Suppressor macrophage treated with lipopolysaccharide for 1 hour (primary cell): ENCODE results near the gene MAN2A2.

ENCODE experiments used
- DNase-seq, 3 donors: peaks; one replicate each; pipeline ENCODE4 v3.0.0-alpha.2; 2020 to 2022

The MAN2A2 gene

DNA sequence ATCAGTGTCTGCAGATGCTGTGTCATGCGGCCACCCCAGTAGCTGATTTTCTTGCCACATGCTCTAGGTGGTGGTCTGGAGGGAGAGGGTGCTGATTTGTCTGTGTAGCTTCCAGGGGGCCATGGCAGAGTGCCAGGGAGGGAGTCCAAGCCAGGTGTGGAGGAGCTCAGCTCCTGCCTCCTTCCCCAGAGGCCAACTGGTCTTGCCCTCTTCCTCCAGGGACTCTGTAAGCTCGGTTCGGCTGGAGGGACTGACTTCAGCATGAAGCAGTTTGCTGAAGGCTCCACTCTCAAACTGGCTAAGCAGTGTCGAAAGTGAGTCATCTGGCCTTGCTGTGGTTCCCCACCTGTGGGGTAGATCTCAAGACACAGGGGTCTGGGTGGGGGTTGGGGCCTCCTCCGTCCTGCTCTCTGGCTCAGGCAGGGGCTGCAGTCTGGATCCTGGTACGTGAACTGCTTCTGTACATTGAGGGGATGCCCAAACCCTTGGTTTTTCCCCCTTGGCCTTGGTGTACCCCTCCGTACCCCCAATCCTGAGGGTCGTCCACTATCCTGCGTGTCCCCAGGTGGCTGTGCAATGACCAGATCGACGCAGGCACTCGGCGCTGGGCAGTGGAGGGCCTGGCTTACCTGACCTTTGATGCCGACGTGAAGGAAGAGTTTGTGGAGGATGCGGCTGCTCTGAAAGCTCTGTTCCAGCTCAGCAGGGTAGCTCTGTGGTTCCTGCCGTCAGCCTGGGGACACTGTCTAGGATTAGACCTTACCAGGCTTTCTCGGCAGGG is 44.7 kb downstream of the MAN2A2 start:
- no peak for DNase-seq

DNA sequence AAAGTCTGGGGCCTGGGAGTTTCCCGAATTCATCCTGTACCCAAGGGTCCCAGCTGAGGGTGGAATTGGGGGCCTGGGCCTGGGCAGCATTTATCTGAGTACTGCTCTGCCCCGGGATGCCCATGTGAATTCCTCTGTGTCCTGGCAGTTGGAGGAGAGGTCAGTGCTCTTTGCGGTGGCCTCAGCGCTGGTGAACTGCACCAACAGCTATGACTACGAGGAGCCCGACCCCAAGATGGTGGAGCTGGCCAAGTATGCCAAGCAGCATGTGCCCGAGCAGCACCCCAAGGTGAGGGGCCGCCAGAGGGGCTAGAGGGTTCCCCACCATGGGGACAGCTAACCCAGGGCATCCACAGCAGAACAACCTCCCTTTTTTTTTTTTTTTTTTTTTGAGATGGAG is 45.4 kb downstream of the MAN2A2 start:
- no peak for DNase-seq

DNA sequence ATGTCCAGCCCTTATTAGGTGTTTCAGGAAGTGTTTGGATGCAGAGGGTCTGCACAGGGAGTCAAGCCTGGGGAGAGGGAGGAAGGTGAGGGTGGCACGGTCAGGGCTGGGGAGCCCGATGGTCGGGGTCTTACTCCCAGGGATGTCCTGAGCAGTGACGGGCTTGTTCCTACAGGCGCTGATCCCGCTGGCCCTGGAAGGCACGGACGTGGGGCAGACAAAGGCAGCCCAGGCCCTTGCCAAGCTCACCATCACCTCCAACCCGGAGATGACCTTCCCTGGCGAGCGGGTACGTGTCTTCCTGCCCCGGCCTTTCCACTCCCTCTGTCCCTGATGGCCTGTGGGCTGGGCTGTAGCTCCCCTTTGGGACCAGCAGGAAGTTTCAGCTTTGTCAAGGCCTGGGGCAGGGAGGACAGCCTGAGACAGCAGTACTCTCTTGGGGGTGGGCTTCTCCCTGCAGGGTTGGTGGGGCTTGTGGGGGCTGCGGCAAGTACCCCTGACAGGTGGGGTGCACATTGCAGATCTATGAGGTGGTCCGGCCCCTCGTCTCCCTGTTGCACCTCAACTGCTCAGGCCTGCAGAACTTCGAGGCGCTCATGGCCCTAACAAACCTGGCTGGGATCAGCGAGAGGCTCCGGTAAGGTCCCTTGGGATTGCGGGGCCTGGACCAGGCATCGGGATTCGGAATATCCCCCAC is 47.0 kb downstream of the MAN2A2 start:
- no peak for DNase-seq

GRCh38 chr15:90950676-90951075 is 47.6 kb downstream of the MAN2A2 start:
- DNase-seq: no peak

DNA sequence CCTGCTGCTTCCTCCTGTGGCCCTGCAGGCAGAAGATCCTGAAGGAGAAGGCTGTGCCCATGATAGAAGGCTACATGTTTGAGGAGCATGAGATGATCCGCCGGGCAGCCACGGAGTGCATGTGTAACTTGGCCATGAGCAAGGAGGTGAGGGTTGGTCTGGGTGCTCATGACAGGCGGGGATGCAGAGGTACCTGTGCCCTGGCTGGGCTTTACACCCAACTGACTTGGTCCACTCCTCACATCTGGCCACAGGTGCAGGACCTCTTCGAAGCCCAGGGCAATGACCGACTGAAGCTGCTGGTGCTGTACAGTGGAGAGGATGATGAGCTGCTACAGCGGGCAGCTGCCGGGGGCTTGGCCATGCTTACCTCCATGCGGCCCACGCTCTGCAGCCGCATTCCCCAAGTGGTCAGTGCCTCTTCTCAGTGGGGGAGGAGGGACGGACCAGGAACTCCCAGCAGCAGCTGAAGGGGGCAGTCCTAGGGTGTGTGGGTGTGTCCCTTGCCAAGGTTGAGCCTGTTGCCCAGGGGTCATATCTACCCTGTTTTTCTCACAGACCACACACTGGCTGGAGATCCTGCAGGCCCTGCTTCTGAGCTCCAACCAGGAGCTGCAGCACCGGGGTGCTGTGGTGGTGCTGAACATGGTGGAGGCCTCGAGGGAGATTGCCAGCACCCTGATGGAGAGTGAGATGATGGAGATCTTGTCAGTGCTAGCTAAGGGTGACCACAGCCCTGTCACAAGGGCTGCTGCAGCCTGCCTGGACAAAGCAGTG is 50.0 kb downstream of the MAN2A2 start:
- no peak for DNase-seq

DNA sequence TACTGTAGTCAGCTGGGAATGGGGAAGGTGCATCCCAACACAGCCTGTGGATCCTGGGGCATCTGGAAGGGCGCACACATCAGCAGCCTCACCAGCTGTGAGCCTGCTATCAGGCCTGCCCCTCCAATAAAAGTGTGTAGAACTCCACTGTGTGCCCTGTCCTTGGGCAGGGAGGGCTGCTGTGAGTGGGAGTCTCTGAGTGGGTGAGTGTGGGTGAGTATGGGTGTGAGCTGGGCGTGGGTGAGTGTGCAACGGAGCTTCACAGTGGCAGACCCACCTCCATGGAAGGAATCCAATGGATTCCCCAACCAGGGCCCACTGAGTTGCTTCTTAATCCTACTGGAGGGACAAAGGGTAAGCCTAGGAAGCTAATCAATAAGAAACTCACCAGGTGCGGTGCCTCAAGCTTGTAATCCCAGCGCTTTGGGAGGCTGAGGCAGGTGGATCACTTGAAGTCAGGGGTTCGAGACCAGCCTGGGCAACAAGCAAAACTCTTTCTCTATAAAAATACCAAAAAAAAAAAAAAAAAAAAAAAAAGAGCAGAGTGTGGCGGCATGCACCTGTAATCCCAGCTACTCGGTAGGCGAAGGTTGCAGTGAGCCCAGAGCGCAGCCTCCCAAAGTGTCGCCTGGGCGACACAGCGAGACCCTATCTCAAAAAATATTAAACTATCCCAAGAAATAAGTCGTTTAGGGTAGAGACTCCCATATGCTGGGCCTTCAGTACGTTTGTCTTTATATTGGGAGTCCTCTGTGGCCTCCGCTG is 51.0 kb downstream of the MAN2A2 start:
- no peak for DNase-seq

DNA sequence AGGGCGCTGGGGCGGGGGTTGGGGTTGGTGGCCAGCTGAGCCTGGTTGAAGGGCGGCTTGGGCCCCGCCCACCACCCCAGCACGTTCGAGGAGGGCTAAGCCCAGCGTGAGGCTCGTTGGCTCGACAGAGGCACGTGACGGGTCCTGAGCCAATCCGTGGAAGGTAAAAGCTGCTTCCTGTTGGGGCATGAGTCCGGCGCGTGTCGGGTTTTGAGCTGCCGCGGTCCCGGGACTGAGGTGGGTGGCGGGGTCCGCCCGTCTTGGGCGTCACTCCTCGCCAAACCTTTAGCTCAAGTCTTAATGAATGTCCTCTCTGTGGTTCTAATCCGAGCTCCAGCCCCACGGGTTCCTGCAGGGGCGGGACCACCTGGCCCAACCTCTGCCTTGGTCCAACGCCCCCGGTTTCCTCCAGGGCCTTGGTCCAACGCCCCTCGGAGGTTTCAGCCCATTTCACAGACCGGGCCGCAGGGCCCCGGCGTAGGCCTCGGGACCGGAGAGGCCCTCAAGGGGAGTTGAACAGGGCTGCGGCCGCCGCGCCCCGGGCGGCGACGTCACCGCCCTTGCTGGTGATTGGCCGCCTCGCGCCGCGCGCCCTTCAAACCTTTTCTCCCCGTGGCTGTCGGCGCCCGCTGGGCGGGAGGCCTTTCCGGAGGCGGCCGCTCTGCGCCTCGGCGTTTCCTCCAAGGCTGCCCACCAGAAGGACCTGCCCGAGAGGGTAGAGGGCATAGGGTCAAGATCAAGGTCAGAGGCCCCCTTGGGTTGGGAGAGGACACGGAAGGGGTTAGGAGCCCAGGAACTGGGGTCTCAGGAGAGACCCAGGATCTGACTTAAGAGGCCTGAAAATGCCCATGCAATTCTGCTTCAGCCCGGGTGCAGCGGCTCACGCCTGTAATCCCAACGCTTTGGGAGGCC is 51.9 kb downstream of the MAN2A2 start, which contains the start of gene RCCD1:
Gene RCCD1 (plus strand): TSS at position 173 of the 912 bp plus-strand sequence. CDS start 1,851 bp downstream, outside the sequence.
- peak; percentile 96 to 97 (median 97) for DNase-seq

DNA sequence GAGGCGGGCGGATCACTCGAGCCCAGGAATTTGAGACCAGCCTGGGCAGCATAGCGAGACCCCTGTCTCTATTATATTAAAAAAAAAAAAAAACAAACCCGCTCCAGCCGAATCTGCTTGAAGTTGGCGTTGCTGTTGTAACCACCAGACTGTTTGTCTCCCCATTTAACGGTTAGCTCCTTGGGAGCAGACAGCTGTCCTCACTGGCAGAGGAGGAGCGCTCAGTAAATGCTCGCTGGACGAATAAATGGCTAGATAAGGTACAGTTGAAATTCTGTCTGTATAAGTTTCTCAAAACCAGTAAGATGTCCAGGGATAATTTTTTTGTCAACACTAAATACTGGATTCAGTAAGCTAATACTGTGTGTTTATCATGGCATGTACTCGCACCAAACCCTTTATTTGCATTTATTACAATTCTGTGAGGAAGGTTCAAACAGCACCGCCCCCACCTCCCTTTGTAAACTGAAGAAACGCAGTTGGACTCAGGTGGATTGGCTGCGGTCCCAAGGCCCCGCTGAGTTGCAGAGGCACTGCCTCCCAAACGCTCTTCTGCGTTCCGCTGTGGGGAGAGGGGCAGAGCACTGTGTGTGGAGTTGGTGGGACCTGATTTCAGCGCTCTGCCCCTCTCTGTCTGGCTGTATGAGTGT is 52.6 kb downstream of the MAN2A2 start:
- no peak for DNase-seq

DNA sequence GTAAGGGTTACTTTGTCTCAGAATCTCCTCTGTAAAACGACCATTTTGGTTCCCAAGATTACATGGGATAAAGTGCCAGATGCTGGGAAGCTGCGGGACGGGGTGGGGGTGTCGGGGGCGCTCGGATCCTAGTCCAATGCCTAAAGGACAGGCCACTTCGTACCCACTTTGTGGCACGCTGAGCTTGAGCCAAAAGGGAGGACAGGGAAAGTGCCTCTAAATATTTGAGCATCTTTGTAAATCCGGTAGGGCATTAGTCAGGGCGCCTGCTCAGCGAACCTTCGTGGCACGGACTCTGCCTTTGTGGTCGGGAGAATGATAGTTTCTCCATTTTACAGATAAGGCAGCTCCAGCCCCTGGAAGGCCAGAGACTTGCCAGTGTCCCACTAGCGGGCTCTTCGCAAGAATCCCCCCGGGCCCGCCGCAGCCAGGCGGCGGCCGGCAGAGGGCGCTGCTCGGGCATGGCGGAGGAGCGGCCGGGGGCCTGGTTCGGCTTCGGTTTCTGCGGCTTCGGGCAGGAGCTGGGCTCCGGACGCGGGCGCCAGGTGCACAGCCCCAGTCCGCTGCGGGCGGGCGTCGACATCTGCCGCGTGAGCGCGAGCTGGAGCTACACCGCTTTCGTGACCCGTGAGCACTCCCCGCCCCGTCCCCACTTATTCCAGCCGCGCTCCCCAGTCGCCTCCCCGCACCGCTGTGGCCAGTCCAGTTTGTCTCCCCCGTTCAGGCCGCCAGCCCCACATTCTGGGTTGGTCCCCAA is 53.4 kb downstream of the MAN2A2 start:
- DNase-seq: peak; percentile 73 to 91 (median 73)

GRCh38 chr15:90957031-90957790 is 54.1 kb downstream of the MAN2A2 start:
- DNase-seq: peak in 1 of 3 donors; percentile 25

DNA sequence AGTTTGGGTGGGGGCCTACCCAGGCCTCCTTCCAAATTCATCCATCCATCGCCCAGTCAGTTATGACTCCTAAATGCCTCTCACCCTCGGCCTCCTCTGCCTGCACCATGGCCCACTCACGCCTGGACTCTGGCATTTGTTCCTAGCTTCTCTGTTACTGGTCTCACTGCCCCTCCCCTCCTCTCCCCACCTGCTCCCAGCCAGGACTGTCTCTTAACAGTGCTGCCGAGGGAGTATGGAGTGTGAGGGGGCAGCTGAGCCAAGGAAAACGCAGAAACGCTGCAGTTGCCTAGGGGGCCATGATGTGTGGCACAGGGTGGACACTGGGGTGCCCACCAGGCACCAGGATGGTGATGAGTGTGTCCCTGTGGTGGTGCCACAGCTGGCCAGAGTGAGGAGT is 54.7 kb downstream of the MAN2A2 start:
- DNase-seq: no peak

DNA sequence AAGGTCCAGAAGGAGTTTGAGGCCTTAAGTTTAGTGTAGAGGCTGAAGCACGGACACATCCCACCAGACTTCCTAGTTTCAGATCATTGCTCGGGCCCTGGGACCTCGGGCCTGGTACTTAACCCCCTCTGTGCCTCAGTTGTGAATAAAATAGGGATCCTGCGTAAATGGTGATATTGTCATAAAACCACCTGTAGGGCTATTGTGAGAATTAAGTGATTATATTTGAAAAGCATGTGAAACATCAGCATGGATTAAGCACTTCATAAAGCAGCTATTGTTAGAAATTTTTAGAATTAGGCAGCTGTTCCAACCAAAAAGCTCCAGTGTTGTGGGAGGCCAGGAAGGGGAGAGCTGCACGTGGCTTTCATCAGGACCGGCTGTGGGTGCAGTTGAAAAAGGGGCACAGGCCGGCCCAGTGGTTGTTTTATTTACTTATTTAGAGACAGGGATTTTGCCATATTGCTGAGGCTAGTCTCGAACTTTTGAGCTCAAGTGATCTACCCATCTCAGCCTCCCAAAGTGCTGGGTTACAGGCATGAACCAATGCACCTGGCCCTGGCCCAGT is 56.0 kb downstream of the MAN2A2 start:
- DNase-seq: no peak

GRCh38 chr15:90959894-90960293 is 56.8 kb downstream of the MAN2A2 start:
- DNase-seq: no peak

DNA sequence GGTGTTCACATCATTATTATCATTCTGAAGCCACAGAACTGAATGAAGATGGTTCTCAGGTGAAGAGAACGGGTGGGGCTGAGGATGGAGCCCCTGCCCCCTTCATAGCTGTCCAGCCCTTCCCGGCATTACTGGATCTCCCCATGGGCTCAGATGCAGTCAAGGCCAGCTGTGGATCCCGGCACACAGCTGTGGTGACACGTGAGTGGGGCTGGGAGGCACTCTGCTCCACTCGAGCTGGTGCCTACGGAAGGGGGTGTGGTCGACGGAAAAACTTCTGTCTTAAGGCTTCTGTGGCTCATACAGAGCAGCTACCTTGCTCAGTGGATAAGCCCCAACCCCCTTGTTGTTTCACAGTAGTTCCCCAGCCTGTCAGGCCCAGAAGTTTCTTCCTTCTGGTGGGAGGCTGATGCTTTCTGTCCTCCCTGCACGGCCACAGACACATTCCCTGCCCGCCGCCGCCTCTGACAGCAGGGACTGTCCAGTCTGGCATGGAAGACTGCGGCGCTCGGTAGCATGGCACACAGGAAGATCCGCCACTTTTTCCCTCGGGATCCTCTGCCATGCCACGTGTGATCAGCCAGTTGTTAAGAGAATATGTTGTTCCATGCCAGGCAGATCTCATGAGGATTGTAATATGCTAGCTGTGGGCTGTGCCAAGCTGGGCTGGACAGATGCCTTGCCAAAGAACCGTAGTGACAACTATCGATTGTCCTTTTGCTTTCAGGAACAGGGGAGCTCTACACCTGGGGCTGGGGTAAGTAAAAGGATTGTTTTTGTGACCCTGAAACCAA is 57.4 kb downstream of the MAN2A2 start:
- no peak for DNase-seq

DNA sequence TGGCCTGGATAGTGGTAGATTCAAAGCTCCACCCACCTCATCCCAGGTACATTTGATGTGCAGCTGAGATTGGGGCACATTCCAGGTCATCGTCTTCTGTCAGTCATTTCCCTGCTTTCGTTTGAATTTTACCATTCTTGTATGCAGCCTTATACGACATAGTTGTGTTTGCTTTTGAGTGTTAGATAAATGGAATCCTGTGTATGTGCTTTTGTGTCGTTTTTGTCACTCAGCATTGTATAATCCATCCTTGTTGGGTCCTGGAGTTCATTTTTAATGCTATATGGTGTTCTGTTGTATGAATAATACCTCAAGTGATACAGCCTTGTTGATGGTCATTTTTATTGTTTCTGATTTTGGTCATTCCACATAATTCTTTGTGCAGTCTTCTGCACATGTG is 58.9 kb downstream of the MAN2A2 start:
- no peak for DNase-seq

- DNase-seq: no peak
Measured at GRCh38 chr15:90966262-90966661, 63.2 kb downstream of the MAN2A2 start.

DNA sequence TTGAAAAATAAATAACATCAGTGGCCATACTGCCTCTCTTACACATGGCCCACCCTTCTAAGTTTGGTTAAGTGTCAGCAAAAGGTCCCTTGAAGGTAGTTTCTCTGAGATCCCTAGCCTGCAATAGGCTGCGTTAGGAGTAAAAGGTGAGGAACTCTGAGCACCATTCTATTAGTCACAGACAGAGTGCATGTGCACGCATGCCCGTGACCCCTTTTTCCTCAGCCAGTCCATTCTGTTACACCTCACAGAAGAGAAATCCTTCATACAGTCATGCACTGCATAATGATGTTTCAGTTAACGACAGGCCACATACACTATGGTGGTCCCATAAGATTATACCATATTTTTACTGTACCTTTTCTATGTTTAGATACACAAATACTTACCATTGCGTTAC is 64.1 kb downstream of the MAN2A2 start:
- no peak for DNase-seq

DNA sequence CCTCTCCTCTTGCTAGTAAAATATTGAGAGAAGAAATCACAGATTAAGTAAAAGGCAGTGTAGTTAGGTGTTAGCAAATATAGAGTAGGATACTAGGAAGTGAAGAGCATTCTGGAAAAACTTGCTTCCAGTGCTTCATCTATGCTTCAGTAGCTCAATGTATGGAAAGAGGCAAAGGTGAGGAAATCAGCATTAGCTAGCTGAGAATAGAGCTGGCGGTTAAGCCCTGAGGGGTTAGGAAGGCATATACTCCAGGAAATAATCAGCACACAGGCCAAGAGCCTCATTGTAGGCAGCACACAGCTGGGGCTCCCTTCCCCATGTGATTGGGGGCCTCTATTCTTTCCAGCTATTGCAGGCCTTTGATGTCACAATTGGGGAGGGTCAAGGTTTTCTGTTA is 65.3 kb downstream of the MAN2A2 start:
- DNase-seq: no peak
